Sigmoid colon (tissue), 4 donors: ENCODE results near the gene LHFPL2.

Experiments used
- CTCF ChIP-seq, 4 experiments: fragments of 450-650 bp in 3 of 4; fragments of 200-600 bp in 1 of 4; IDR thresholded peaks; one replicate each; pipeline ENCODE4 v1.5.1; 2016 to 2019; ENCODE audit warnings: antibody characterized with exemption in 4 of 4, mild to moderate bottlenecking in 3 of 4, moderate library complexity in 2 of 4
- POLR2A ChIP-seq, 2 donors: fragments of 450-650 bp; IDR thresholded peaks; one replicate each; pipeline ENCODE4 v1.6.1; 2016; ENCODE audit warnings: antibody characterized with exemption in 2 of 2, mild to moderate bottlenecking in 2 of 2, moderate library complexity in 2 of 2
- POLR2AphosphoS5 ChIP-seq, 4 donors: sonication (generic); formaldehyde crosslinking; IDR thresholded peaks; one replicate each; pipeline ENCODE4 v1.6.1; 2017; ENCODE audit warnings: antibody characterized with exemption in 4 of 4

- TF ChIP-seq CTCF (IDR thresholded peaks at IDR 0.05) (no peak), POLR2AphosphoS5 (IDR thresholded peaks at IDR 0.05) (peak; percentile 45 to 65 (median 54)), POLR2A (IDR thresholded peaks at IDR 0.05) (no peak)
Measured at GRCh38 chr5:78547183-78547582, 101.4 kb downstream of the LHFPL2 start.
